ENCODE data around the gene SAMD8. TPM values are rescaled to one million over a fixed set of nuclear protein-coding genes. Genes with fewer than 3 reads are reported as not detected.

Gene SAMD8
- total RNA-seq, 1 experiment from 2014 or later = 17.1 TPM

GRCh38 chr10:75107756-75108683, 3.4 kb upstream of the SAMD8 start:
- H3K9me3 ChIP-seq (ENCODE audit: low read depth, low read length, poor library complexity, severe bottlenecking) = no peaks in the 10 kb centered on the region
- CTCF ChIA-PET = no interaction called here
- H3K36me3 ChIP-seq (ENCODE audit: insufficient read depth, low read length, poor library complexity, severe bottlenecking) = no peaks in the 10 kb centered on the region
- intact Hi-C loops (cut with micrococcal nuclease; ENCODE audit: unreplicated experiment) = no loop called here
- no peak overlapping the region for H3K4me3 ChIP-seq (ENCODE audit: low read depth, low read length, poor library complexity, severe bottlenecking)
- no peak for TF ChIP-seq EZH2 (IDR thresholded peaks at IDR 0.05; ENCODE audit: borderline replicate concordance, low read depth, low read length, poor library complexity, severe bottlenecking)
- TF ChIP-seq, protein P1, sequence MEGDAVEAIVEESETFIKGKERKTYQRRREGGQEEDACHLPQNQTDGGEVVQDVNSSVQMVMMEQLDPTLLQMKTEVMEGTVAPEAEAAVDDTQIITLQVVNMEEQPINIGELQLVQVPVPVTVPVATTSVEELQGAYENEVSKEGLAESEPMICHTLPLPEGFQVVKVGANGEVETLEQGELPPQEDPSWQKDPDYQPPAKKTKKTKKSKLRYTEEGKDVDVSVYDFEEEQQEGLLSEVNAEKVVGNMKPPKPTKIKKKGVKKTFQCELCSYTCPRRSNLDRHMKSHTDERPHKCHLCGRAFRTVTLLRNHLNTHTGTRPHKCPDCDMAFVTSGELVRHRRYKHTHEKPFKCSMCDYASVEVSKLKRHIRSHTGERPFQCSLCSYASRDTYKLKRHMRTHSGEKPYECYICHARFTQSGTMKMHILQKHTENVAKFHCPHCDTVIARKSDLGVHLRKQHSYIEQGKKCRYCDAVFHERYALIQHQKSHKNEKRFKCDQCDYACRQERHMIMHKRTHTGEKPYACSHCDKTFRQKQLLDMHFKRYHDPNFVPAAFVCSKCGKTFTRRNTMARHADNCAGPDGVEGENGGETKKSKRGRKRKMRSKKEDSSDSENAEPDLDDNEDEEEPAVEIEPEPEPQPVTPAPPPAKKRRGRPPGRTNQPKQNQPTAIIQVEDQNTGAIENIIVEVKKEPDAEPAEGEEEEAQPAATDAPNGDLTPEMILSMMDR (conservative IDR thresholded peaks at IDR 0.05; ENCODE audit: low read depth, low read length) = no peak
- BruUV-seq (replicated peaks) = no TSS peak
- peaks cover 6% of the 10 kb centered on the region for H3K4me1 ChIP-seq (ENCODE audit: insufficient read depth, low read length, poor library complexity, severe bottlenecking)
- DNase-seq (ENCODE audit: low spot score) = no peak
- no peaks in the 10 kb centered on the region for H3K27me3 ChIP-seq (replicated peaks; ENCODE audit: insufficient read depth, low read depth, low read length, poor library complexity)
- H3K27ac ChIP-seq (ENCODE audit: low read depth, low read length, poor library complexity, severe bottlenecking) = no peak overlapping the region
- POLR2A ChIA-PET (ENCODE audit: low non-redundant PET) = interaction anchor here (0.6 kb wide), 1 partner anchor 12 kb away, joined by 12 read pairs; no protein-coding TSS in a partner anchor

DNA sequence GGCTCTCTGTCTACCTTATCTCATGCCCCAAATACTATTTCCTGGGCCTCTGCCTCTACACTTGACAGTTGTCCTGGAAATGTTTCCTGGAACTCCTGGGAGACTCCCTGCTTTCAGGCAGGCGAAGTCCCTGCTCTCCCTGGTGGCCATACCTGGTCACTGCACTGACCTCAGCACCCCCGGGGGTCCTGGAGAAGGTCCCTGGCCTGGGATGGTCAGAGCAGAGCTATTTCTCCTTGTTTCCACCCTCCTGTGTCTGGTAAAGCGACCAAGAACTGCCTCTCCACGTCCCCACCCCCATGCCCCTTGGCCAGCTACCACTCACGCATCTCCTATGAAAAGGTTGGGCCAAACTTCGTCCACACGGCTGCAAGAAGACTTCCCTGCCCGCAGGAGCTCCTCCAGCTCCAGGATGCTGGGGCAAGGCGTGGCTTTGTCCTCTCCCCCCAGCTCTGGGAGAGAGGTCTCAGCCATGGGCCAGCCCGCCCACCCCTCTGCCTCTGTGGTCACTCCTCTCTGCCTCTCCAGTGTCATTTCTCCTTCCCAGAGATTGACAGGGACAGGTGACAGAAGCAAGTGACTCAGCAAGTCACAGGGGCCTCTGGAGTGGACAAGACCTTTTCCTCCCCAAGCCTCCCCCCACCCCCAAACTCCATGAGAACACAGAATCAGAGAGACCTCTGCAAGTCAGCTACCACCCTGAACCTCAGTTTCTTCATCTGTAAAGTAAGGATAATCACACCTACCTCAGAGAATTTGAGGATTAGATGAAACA, 2.6 kb upstream of the SAMD8 start:
- no TSS peak for BruUV-seq (replicated peaks)
- CTCF ChIA-PET = no interaction called here

DNA sequence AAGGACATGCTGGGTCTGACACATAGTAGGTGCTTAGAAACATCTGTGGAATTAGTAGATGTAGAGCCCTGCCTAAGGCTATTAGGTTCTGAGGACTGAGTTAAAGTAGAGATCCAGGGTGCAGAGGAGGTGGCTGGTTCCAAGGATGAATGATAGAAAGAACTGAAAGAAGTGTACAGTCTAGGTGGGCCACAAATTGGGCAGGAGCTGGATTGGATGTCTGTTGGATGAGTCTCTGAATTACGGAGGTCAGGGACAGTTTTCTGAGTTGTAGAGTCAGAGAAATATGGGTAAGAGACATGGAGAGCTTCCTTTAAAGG, 2.0 kb upstream of the SAMD8 start:
- BruUV-seq (replicated peaks) = no TSS peak
- no peaks in the 10 kb centered on the region for H3K27me3 ChIP-seq (replicated peaks; ENCODE audit: insufficient read depth, low read depth, low read length, poor library complexity)
- TF ChIP-seq, protein P1 (conservative IDR thresholded peaks at IDR 0.05; ENCODE audit: low read depth, low read length) = no peak
- no peak for TF ChIP-seq EZH2 (IDR thresholded peaks at IDR 0.05; ENCODE audit: borderline replicate concordance, low read depth, low read length, poor library complexity, severe bottlenecking)
- no peaks in the 10 kb centered on the region for H3K9me3 ChIP-seq (ENCODE audit: low read depth, low read length, poor library complexity, severe bottlenecking)
- DNase-seq (ENCODE audit: low spot score) = no peak
- ChIA-PET POLR2A (ENCODE audit: low non-redundant PET) (no interaction called here), CTCF (no interaction called here)
- no peak overlapping the region for H3K4me3 ChIP-seq (ENCODE audit: low read depth, low read length, poor library complexity, severe bottlenecking)
- no peaks in the 10 kb centered on the region for H3K36me3 ChIP-seq (ENCODE audit: insufficient read depth, low read length, poor library complexity, severe bottlenecking)
- H3K4me1 ChIP-seq (ENCODE audit: insufficient read depth, low read length, poor library complexity, severe bottlenecking) = peaks cover 6% of the 10 kb centered on the region
- intact Hi-C loops (cut with micrococcal nuclease; ENCODE audit: unreplicated experiment) = no loop called here
- H3K27ac ChIP-seq (ENCODE audit: low read depth, low read length, poor library complexity, severe bottlenecking) = no peak overlapping the region

More for the DNA sequence above, 2.6 kb upstream of the SAMD8 start:
- intact Hi-C loops (cut with micrococcal nuclease; ENCODE audit: unreplicated experiment) = no loop called here
- Histone ChIP-seq H3K36me3 (ENCODE audit: insufficient read depth, low read length, poor library complexity, severe bottlenecking) (no peaks in the 10 kb centered on the region), H3K4me1 (ENCODE audit: insufficient read depth, low read length, poor library complexity, severe bottlenecking) (peaks cover 6% of the 10 kb centered on the region), H3K4me3 (ENCODE audit: low read depth, low read length, poor library complexity, severe bottlenecking) (no peak overlapping the region), H3K27me3 (replicated peaks; ENCODE audit: insufficient read depth, low read depth, low read length, poor library complexity) (no peaks in the 10 kb centered on the region), H3K27ac (ENCODE audit: low read depth, low read length, poor library complexity, severe bottlenecking) (no peak overlapping the region), H3K9me3 (ENCODE audit: low read depth, low read length, poor library complexity, severe bottlenecking) (no peaks in the 10 kb centered on the region)
- DNase-seq (ENCODE audit: low spot score) = peak; percentile 39
- TF ChIP-seq EZH2 (IDR thresholded peaks at IDR 0.05; ENCODE audit: borderline replicate concordance, low read depth, low read length, poor library complexity, severe bottlenecking) = no peak
- TF ChIP-seq, protein P1 (conservative IDR thresholded peaks at IDR 0.05; ENCODE audit: low read depth, low read length) = peak; percentile 56
- POLR2A ChIA-PET (ENCODE audit: low non-redundant PET) = no interaction called here
